ENCODE data around the gene SDC1.

DNA sequence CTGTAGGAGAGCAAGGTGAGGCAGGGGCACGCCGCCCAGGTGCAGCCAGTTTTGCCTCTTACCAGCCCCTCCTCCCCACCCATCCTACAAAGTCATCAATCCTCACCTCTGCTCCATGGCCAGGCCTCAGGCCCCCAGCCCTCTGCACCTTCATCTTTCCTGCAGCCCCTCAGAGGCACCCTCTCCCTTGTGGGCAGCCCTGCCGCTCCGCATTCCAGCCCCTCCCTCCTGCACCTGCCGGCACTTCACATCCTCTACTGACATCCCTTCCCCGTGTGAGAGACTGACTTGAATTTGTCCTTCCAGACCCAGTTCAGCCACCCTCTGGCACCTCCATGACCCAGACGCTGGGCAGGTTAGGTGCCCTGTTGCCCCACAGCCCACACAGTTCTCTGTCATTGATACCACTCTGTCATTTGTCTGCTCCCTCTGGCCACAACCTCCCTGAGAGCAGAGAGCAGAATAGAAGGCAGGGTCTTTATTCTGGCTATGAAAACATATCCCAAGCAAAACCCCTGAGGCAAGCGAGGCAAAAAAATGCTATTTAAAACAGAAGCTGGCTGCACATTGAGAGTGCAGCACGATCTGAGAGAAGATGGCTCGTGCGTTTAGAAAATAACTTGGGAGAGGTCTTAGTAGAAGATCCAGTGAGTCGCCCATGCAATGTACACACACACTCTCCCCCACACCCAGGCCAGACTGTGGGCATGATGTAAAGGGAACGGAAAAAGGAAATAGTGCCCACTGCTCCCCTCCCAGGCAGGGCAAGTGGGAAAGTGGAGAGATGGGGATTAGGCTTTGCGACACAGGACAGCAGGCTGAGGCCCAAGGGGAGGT is 25.9 kb downstream of the SDC1 start:
- TF ChIP-seq EP300 (IDR thresholded peaks at IDR 0.05; ENCODE audit: borderline replicate concordance in 1 of 2, low read depth in 1 of 2, low read length in 1 of 2) (no peak), POLR2AphosphoS5 (IDR thresholded peaks at IDR 0.05; ENCODE audit: low read depth, low read length) (no peak), RAD21 (IDR thresholded peaks at IDR 0.05; ENCODE audit: low read length) (no peak), TAF1 (IDR thresholded peaks at IDR 0.05; ENCODE audit: borderline replicate concordance, low read depth, low read length) (no peak)
- TF ChIP-seq, protein P1, sequence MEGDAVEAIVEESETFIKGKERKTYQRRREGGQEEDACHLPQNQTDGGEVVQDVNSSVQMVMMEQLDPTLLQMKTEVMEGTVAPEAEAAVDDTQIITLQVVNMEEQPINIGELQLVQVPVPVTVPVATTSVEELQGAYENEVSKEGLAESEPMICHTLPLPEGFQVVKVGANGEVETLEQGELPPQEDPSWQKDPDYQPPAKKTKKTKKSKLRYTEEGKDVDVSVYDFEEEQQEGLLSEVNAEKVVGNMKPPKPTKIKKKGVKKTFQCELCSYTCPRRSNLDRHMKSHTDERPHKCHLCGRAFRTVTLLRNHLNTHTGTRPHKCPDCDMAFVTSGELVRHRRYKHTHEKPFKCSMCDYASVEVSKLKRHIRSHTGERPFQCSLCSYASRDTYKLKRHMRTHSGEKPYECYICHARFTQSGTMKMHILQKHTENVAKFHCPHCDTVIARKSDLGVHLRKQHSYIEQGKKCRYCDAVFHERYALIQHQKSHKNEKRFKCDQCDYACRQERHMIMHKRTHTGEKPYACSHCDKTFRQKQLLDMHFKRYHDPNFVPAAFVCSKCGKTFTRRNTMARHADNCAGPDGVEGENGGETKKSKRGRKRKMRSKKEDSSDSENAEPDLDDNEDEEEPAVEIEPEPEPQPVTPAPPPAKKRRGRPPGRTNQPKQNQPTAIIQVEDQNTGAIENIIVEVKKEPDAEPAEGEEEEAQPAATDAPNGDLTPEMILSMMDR (IDR thresholded peaks at IDR 0.05): no peak
- TF ChIP-seq, protein P2, sequence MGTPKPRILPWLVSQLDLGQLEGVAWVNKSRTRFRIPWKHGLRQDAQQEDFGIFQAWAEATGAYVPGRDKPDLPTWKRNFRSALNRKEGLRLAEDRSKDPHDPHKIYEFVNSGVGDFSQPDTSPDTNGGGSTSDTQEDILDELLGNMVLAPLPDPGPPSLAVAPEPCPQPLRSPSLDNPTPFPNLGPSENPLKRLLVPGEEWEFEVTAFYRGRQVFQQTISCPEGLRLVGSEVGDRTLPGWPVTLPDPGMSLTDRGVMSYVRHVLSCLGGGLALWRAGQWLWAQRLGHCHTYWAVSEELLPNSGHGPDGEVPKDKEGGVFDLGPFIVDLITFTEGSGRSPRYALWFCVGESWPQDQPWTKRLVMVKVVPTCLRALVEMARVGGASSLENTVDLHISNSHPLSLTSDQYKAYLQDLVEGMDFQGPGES (IDR thresholded peaks at IDR 0.05; ENCODE audit: low read depth, low read length): no peak
- TF ChIP-seq, protein P3, sequence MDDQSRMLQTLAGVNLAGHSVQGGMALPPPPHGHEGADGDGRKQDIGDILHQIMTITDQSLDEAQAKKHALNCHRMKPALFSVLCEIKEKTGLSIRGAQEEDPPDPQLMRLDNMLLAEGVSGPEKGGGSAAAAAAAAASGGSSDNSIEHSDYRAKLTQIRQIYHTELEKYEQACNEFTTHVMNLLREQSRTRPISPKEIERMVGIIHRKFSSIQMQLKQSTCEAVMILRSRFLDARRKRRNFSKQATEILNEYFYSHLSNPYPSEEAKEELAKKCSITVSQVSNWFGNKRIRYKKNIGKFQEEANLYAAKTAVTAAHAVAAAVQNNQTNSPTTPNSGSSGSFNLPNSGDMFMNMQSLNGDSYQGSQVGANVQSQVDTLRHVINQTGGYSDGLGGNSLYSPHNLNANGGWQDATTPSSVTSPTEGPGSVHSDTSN (IDR thresholded peaks at IDR 0.05): no peak
